LoVo (cell line): ENCODE data around the gene TFEB.
"Not testable (repeated sequence)": the region's sequence is repeated elsewhere in the genome, so short reads cannot be mapped to it uniquely, and the experiment has no call there.

Experiments
- DNase-seq: peaks from one replicate; pipeline ENCODE4 v3.0.0-alpha.2; 2016; ENCODE audit warnings: low spot score

TFEB gene

GRCh38 chr6:41735427-41736185, at the start of gene TFEB:
TFEB (minus strand) TSS chr6:41735608; CDS start chr6:41691213, 44,395 bp downstream.
- DNase-seq = peak; percentile 89

DNA sequence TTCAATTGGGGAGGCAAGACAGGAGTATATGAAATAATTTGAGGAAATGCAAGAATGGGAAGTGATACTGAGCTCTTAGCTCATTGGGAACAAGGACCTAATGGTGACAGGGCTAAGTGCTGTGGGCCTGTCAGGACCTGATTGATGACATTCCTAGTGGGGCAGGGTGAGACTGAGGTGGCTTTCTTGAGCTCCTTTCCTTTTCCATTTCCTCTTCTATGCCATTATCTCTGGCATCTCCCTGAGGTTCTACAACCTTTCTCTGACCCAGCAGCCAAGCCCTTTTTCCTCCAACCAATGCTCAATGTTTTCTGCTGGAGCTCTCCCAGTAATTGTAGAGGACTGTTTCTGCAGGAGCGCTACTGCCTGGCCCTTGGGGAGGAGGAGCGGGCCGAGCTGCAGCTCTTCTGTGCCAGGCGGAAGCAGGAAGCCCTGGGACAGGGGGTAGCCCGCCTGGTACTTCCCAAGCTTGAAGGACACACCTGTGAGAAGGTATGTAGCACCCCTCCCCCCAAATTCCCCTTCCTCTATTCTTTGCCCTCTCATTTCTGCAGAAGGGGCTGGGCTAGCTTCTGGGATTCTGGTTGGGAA, 49.3 kb upstream of the TFEB start:
- no peak for DNase-seq

- no peak for DNase-seq
Observed at GRCh38 chr6:41783106-41783780, 47.8 kb upstream of the TFEB start.

DNA sequence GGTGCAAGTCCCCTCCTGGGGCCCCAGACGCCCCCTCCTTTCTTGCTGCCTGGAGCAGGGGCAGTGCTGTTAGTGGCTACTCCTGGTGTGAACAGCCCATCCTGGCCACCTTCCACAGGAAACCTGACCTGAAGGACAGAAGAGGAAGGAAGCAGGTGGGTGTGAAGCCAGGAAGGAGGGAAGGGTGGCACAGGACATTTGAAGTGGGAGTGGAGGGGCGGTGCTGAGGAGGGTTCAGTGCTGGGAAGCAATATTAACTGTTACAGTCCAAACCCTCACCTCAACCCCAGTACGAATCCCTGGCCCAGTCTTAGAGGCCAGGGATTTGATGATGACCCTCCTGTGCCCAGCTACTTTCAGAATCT, 45.9 kb upstream of the TFEB start:
- no peak for DNase-seq

DNA sequence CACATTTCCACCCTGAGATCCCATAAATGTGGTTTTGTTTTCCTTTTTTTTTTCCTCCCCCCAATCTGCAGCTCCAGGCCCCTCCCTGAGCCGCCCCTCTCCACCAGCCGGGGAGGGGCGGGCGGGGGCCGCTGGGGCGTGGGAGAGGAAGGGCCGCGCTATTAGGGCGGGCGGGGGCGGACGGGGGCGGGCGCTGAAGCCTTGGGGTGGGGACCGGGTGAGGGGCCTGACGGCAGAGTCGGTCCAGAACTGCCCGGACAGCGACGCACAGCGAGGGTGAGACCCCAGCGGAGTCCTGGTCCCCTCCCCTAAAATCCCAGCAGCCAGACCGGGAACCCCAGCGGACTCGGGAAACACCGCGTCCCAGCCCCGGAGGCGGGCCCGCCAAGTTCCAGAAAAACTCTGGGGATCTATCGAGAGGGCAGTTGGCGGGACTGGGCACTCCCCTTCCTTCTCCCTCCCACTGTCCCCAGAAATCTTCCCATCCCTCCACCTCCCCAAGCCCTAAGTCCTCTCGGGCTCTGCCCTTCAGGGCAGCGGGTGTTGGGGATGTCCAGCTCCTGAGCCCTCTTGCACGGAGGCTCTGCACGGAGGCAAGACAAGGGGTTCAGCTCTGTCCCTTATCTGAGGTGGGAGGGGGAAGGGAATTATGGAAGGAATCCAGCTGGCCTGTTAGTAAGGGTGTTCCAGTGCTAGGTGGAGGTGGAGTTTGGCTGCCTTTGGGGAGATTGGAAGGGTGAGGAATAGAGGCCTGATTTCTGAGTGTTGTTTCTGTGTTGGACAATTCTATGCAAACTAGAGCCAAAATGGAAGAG, 45.4 kb upstream of the TFEB start, which contains the start of gene PRICKLE4:
PRICKLE4 (plus strand) TSS at position 232 of the 815 bp plus-strand sequence. CDS start 2,692 bp downstream, outside the sequence.
- DNase-seq = peak; percentile 18

DNA sequence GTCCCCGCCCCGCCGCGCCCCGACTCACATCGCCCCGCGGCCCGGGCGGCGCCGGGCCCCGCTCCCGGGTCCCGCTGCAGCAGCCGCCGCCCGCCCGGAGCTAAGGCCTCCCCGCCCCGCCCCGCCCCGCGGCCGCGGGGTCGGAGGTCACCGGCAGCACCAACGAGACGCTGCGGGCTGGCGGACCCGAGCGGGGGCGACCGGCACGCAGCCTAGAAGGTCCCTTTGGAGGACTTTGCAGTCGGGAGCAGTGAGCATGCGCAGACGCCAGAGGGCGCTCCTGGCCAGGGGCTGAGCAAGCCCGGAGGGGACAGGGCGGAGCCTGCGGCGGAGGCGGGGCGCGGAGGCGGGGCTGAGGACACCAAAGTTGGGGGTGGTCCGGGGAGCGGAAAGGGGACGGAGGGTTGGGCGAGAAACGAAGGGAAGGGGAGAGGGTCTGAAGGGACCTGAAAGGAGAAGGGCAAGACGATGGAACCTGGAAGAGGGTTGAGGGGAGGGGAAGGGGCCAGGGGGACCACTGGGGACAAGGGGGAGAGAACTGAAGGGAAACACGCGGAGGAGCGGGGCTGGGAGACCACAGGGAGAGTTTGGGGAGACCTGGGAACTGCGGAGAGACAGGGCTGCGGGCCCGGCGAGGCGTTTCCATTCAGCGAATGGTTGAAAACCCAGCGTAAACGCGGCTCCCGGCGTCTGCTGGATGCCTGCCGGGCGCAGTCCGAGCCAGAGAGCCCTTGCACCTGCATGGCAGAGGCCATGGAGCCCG, 44.6 kb upstream of the TFEB start, which contains the start of gene FRS3:
FRS3 (minus strand) TSS at position 113 of the 763 bp plus-strand sequence. CDS start 2,913 bp downstream, outside the sequence.
- peak; percentile 94 for DNase-seq

- DNase-seq = no peak
Observed at GRCh38 chr6:41779336-41779735, 43.9 kb upstream of the TFEB start.

GRCh38 chr6:41778895-41779294, 43.5 kb upstream of the TFEB start:
- DNase-seq = no peak

- DNase-seq = no peak
Observed at GRCh38 chr6:41777551-41778285, 42.3 kb upstream of the TFEB start.

DNA sequence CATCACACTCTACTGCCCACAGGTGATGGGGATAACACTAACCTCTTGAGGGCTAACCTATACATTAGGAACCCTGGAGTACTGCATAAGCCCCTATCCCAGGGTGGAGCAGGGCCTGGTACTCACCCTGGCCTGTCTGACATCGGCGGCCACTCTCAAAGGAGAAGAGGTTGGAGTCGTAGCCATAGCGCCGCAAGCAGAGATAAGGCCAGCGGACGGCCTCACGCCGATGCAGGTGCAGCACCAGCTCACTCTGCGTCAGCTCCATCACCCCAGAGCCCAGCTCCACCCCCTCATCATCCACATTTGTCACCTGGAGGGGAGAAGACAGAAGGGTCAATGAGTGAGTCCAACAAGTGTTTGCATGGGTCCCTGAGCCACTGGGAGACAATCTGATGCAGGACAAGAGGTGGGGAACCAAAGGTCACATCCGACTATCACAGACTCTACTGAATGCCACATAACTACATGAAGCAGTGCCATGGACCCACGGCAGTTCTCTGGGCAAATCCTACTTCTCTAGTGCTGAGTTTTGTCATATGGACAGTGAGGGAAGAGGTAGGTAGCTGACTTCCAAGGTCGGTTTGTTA, 40.0 kb upstream of the TFEB start:
- no peak for DNase-seq

GRCh38 chr6:41774841-41775240, 39.4 kb upstream of the TFEB start:
- DNase-seq = no peak

DNA sequence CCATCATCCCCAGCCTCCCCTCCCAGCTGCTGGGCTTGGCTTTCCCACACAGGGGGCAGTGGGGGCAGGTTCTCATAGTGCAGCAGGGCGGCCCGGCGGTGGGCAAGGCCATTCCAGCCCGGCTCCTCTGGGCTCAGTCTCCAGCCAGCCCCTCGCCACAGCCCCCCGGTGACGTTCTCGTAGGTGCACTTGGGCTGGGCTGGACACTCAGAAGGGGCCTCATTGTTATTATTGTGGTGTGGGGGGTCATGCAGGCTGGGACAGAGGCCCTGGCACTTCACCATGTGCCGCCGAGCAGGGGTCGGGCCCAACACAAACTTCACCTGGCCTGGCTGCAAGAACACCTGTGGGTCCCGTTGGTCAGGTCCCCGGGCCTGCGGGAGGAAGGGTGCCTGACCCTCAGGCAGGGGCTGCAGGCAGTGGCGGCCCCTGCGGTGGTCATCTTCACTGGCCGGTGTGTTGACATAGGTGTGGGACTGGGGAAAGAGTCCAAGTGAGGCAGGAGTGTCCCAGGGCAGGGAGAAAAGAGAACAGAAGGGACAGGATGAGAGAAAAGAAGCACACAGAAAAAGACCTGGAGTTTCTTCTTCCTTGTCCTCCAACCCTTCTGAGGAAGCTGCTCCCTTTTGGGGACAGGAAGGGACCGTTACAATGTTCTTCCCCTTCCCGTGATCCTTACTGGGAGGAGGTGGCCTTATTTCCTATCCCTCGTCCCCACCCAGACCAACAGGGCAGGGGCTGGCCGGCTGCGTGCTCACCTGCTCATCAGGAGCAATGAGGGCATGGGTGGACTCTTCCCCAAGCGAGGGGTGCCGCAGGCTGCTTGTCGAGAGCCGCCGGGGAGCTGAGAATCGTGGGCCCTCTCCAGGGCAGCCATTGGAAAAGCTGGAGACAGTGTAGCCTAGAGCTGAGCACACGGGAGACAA, 35.9 kb upstream of the TFEB start:
- no peak for DNase-seq

DNA sequence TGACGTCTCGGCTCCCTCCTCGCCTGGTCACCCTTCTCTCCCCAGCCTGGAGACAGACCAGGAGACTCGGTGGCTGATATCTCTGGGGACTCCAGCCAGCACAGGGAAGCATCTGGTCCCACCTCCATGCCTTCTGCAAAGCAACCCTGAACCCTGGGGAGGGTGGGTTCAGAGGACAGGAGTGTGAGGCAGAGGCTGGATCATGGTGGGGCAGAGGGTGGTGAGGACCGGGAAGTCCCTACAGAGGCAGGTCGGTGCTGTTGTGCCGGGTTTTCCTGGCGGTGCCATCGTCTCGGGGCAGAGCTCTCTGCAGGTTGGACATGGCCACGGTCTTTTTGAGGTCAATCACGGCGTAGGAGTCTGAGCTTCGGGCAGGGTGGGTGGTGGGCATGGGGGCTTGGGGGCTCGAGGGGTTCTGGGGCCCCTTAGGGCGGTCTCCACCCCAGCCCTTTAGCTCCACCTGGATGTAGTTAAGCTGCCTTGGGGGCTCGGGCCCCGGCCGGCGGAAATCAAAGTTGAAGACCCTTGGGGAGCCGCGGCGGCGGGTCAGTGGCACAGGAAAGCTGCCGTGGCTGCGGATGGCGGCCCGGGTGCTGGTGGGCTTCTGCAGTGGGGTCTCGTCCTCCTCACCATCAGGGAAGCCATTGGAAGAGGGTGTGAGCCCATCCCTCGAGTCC, 35.1 kb upstream of the TFEB start:
- DNase-seq = no peak

DNA sequence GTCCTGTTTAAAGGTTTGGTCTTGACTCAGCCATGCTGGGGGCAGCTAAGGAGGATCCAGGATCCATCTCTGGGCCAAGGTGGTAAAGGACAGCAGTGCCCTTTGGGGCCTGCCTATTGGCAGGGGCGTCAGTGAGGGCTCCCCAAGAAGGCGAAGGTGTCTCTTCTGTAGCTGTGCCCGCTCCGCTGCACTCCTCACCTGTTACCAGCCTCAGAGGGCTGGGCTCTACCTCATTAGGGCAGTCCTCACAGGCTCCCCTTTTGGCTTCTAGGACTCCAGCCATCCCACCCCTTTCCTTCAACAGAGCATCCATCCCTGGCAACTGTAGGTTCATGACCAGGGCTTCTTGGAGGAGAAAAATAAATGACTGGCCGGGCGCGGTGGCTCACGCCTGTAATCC, 34.0 kb upstream of the TFEB start:
- DNase-seq = no peak

- no peak for DNase-seq
Observed at GRCh38 chr6:41768545-41769308, 33.3 kb upstream of the TFEB start.

DNA sequence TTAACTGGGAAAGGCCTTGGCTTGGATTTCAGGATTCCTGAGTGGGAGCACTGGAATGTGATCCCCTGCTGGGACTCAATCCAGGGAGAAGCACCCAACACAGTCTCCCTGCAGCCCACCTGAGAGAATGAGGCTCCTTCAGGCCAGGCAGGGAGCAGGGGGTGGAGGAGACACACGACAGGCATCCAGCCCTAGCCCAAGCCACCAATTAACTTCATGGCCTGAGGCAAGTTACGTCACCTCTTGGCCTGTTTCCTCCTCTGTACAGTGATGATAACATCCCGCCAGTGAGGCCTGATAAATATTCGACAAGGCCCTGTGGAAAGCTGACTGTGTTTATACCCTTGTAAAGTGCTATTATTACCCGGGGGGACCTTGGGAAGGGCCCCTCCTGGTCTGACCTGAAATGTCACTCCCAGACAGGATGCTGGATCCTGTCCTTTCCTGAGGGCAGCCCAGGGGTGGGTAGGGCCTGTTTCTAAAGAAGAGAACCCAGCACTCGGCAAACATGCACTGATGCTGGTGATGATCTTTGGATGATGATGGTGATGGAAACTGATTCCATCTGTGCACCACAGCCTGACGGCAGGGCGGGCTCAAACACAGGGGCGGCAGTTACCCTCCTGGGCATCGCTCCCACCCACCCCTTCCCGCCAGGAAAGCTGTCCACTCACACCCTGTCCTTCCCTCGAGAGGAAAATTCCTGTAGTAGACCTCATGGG, 31.9 kb upstream of the TFEB start:
- DNase-seq = peak; percentile 63

- DNase-seq = not testable (repeated sequence)
Observed at GRCh38 chr6:41766043-41766664, 30.7 kb upstream of the TFEB start.
